ENCODE results near the gene SH3PXD2A.

DNA sequence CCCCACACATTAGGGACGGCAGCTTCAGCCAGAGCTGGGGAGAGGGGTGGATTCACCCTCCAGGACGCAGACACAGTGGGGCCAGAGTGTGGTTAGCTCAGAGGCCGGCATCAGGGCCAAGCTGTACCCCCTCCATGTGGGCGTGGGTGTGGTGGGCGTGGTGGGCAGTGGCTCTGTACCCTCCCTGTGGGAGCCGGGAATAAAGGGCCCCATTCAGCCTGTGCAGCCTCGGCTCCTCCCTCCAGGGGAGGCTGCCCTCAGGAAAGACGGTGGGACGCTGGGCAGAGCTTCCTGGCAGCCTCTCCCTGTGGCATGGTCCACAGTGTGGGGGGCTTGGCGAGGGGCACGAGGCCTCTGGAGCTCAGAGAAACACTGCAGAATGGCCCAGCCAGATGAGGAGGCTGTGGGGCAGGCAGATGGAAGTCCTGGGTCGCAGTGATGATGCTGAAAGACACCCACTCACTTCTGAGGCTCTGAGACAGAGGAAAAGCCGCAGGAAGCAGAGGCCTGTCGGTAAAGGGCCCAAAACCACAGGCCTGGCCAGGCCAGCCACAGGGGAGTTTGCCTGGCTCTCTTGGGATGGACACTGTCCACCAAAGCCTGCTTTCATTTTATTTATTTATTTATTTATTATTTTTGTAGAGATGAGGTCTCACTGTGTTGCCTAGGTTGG lies 108.0 kb downstream of the SH3PXD2A start:
- TF ChIP-seq POLR2A (IDR thresholded peaks at IDR 0.05), result no peak
- TF ChIP-seq, protein P1, sequence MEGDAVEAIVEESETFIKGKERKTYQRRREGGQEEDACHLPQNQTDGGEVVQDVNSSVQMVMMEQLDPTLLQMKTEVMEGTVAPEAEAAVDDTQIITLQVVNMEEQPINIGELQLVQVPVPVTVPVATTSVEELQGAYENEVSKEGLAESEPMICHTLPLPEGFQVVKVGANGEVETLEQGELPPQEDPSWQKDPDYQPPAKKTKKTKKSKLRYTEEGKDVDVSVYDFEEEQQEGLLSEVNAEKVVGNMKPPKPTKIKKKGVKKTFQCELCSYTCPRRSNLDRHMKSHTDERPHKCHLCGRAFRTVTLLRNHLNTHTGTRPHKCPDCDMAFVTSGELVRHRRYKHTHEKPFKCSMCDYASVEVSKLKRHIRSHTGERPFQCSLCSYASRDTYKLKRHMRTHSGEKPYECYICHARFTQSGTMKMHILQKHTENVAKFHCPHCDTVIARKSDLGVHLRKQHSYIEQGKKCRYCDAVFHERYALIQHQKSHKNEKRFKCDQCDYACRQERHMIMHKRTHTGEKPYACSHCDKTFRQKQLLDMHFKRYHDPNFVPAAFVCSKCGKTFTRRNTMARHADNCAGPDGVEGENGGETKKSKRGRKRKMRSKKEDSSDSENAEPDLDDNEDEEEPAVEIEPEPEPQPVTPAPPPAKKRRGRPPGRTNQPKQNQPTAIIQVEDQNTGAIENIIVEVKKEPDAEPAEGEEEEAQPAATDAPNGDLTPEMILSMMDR (IDR thresholded peaks at IDR 0.05), result no peak
